Measurements from ENCODE around the gene KIAA0753.

The KIAA0753 gene

DNA sequence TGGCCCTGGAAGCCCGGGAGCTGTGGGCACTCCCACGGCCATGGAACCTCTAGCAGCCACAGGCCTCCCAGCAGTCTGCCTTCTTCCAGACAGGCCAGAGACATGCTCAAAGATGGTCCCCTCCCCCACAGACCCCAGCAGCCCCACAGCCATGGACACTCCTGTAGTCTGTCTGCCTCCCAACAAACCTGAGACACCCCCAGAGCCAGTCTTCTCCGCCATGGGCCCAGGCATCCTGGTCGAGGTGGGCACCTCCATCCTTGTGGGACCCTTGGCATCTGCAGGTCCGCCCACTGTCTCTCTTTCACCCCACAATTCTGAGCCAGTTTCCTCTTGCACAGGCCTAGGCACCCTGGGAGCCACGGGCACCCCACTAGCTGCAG, 3.1 kb downstream of the KIAA0753 start:
- Histone ChIP-seq H3K9me3 (ENCODE audit: severe bottlenecking) (peaks cover 2% of the 10 kb centered on the region), H3K36me3 (peaks cover 43% of the 10 kb centered on the region), H3K27ac (no peak overlapping the region), H3K27me3 (ENCODE audit: insufficient read depth, low read depth, severe bottlenecking) (no peaks in the 10 kb centered on the region), H3K4me3 (ENCODE audit: low read depth, low read length) (no peak overlapping the region)
- TF ChIP-seq, protein P1, sequence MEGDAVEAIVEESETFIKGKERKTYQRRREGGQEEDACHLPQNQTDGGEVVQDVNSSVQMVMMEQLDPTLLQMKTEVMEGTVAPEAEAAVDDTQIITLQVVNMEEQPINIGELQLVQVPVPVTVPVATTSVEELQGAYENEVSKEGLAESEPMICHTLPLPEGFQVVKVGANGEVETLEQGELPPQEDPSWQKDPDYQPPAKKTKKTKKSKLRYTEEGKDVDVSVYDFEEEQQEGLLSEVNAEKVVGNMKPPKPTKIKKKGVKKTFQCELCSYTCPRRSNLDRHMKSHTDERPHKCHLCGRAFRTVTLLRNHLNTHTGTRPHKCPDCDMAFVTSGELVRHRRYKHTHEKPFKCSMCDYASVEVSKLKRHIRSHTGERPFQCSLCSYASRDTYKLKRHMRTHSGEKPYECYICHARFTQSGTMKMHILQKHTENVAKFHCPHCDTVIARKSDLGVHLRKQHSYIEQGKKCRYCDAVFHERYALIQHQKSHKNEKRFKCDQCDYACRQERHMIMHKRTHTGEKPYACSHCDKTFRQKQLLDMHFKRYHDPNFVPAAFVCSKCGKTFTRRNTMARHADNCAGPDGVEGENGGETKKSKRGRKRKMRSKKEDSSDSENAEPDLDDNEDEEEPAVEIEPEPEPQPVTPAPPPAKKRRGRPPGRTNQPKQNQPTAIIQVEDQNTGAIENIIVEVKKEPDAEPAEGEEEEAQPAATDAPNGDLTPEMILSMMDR (IDR thresholded peaks at IDR 0.05; ENCODE audit: low read depth, low read length): no peak
- DNase-seq: no peak

- Histone ChIP-seq H3K27me3 (ENCODE audit: insufficient read depth, low read depth, severe bottlenecking) (no peaks in the 10 kb centered on the region), H3K9me3 (ENCODE audit: severe bottlenecking) (peaks cover 2% of the 10 kb centered on the region), H3K27ac (no peak overlapping the region), H3K4me3 (ENCODE audit: low read depth, low read length) (no peak overlapping the region), H3K36me3 (peaks cover 46% of the 10 kb centered on the region)
- no peak for DNase-seq
- TF ChIP-seq, protein P1 (IDR thresholded peaks at IDR 0.05; ENCODE audit: low read depth, low read length): no peak
Observed at GRCh38 chr17:6636616-6637457, 3.7 kb downstream of the KIAA0753 start.

DNA sequence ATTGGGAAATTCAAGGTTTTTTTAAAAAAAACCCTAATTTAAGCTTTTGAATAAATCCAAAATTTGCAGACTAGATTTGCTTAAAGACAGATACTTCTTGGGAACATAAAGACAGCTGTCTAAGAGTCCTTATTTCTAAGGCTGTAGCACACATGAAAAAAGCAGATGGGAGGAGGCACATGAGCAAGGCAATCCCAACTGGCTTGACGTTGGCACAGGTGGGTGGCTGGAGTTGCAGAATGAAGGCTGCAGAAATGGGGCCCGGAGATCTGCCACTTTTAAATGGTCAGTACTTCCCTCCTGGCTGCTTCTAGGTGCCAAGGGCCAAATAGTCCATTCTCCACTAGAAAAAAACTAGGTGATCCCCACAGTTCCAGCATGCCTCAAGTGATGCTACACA, 4.4 kb downstream of the KIAA0753 start:
- H3K27ac ChIP-seq: no peak overlapping the region
- H3K36me3 ChIP-seq: peaks cover 48% of the 10 kb centered on the region
- TF ChIP-seq, protein P1 (IDR thresholded peaks at IDR 0.05; ENCODE audit: low read depth, low read length): no peak
- H3K4me3 ChIP-seq (ENCODE audit: low read depth, low read length): no peak overlapping the region
- no peak for DNase-seq
- H3K9me3 ChIP-seq (ENCODE audit: severe bottlenecking): peaks cover 2% of the 10 kb centered on the region
- H3K27me3 ChIP-seq (ENCODE audit: insufficient read depth, low read depth, severe bottlenecking): no peaks in the 10 kb centered on the region

- no peak overlapping the region for H3K27ac ChIP-seq
- H3K36me3 ChIP-seq: peaks cover 59% of the 10 kb centered on the region
- DNase-seq: no peak
- H3K4me3 ChIP-seq (ENCODE audit: low read depth, low read length): no peak overlapping the region
- H3K9me3 ChIP-seq (ENCODE audit: severe bottlenecking): no peaks in the 10 kb centered on the region
- TF ChIP-seq, protein P1 (IDR thresholded peaks at IDR 0.05; ENCODE audit: low read depth, low read length): no peak
- no peaks in the 10 kb centered on the region for H3K27me3 ChIP-seq (ENCODE audit: insufficient read depth, low read depth, severe bottlenecking)
Observed at GRCh38 chr17:6633263-6633662, 7.2 kb downstream of the KIAA0753 start.

GRCh38 chr17:6632530-6632929, 8.0 kb downstream of the KIAA0753 start:
- Histone ChIP-seq H3K36me3 (peaks cover 66% of the 10 kb centered on the region), H3K27me3 (ENCODE audit: insufficient read depth, low read depth, severe bottlenecking) (no peaks in the 10 kb centered on the region), H3K4me3 (ENCODE audit: low read depth, low read length) (no peak overlapping the region), H3K9me3 (ENCODE audit: severe bottlenecking) (no peaks in the 10 kb centered on the region), H3K27ac (no peak overlapping the region)
- DNase-seq: no peak
- TF ChIP-seq, protein P1 (IDR thresholded peaks at IDR 0.05; ENCODE audit: low read depth, low read length): no peak

- Histone ChIP-seq H3K27ac (no peak overlapping the region), H3K36me3 (peaks cover 88% of the 10 kb centered on the region), H3K4me3 (ENCODE audit: low read depth, low read length) (no peak overlapping the region), H3K9me3 (ENCODE audit: severe bottlenecking) (no peaks in the 10 kb centered on the region), H3K27me3 (ENCODE audit: insufficient read depth, low read depth, severe bottlenecking) (no peaks in the 10 kb centered on the region)
- TF ChIP-seq, protein P1 (IDR thresholded peaks at IDR 0.05; ENCODE audit: low read depth, low read length): no peak
- no peak for DNase-seq
Observed at GRCh38 chr17:6630390-6630789, 10.1 kb downstream of the KIAA0753 start.

All from WERI-Rb-1 (cell line).